ENCODE data around the gene PCNA. TPM values are rescaled to one million over a fixed set of nuclear protein-coding genes. Genes with fewer than 3 reads are reported as not detected.

Gene PCNA
- total RNA-seq, 1 experiment from 2014 or later: 182 TPM

GRCh38 chr20:5131502-5131901 lies 11.7 kb upstream of the PCNA start:
- Histone ChIP-seq H3K4me3 (ENCODE audit: low read depth in 2 of 2, low read length in 2 of 2) (no peak overlapping the region), H3K27me3 (ENCODE audit: control insufficient read depth, insufficient read depth, low read length) (no peaks in the 10 kb centered on the region), H3K4me1 (ENCODE audit: control insufficient read depth, insufficient read depth, low read length) (peaks cover 7% of the 10 kb centered on the region), H3K36me3 (ENCODE audit: control insufficient read depth, insufficient read depth, low read length) (no peaks in the 10 kb centered on the region), H3K9me3 (ENCODE audit: control insufficient read depth, insufficient read depth, low read depth, low read length) (no peaks in the 10 kb centered on the region), H3K27ac (ENCODE audit: low read length) (no peak overlapping the region)
- DNase-seq (ENCODE audit: low read depth, low spot score) (no peak), ATAC-seq (no peak)
- CTCF ChIA-PET: interaction anchor here (0.6 kb wide), 1 partner anchor 30 kb away, joined by 3 read pairs; no protein-coding TSS in a partner anchor
- no peak for TF ChIP-seq SIN3A (IDR thresholded peaks at IDR 0.05; ENCODE audit: borderline replicate concordance, insufficient read depth, low read depth, low read length)
- no peak for TF ChIP-seq CTCF (IDR thresholded peaks at IDR 0.05)
- TF ChIP-seq POLR2AphosphoS5 (IDR thresholded peaks at IDR 0.05; ENCODE audit: low read depth, low read length): no peak
- TF ChIP-seq TCF7L2 (IDR thresholded peaks at IDR 0.05; ENCODE audit: low read depth, low read length): no peak
- TF ChIP-seq REST (IDR thresholded peaks at IDR 0.05; ENCODE audit: insufficient read depth in 1 of 2, low read depth in 2 of 2, low read length in 1 of 2): no peak
- intact Hi-C loops (cut with micrococcal nuclease; ENCODE audit: unreplicated experiment): no loop called here
- no TSS peak for BruUV-seq (replicated peaks)
- POLR2A ChIA-PET: interaction anchor here (0.6 kb wide), 1 partner anchor 26 kb away, joined by 5 read pairs; no protein-coding TSS in a partner anchor
- in situ Hi-C loops (cut with HindIII; ENCODE audit: low pct_unique_long_range_greater_than_20kb, low sequenced_read_pairs): no loop called here

- H3K9me3 ChIP-seq (ENCODE audit: control insufficient read depth, insufficient read depth, low read depth, low read length): no peaks in the 10 kb centered on the region
- no TSS peak for BruUV-seq (replicated peaks)
- no peaks in the 10 kb centered on the region for H3K36me3 ChIP-seq (ENCODE audit: control insufficient read depth, insufficient read depth, low read length)
- no peak overlapping the region for H3K27ac ChIP-seq (ENCODE audit: low read length)
- H3K4me3 ChIP-seq (ENCODE audit: low read depth in 2 of 2, low read length in 2 of 2): no peak overlapping the region
- in situ Hi-C loops (cut with HindIII; ENCODE audit: low pct_unique_long_range_greater_than_20kb, low sequenced_read_pairs): no loop called here
- intact Hi-C loops (cut with micrococcal nuclease; ENCODE audit: unreplicated experiment): no loop called here
- ATAC-seq (no peak), DNase-seq (ENCODE audit: low read depth, low spot score) (no peak)
- H3K4me1 ChIP-seq (ENCODE audit: control insufficient read depth, insufficient read depth, low read length): peaks cover 10% of the 10 kb centered on the region
- ChIA-PET POLR2A (no interaction called here), CTCF (no interaction called here)
- H3K27me3 ChIP-seq (ENCODE audit: control insufficient read depth, insufficient read depth, low read length): no peaks in the 10 kb centered on the region
- peak in 1 of 2 experiments; percentile 66; a peak in 2 of 4 replicates for TF ChIP-seq REST (IDR thresholded peaks at IDR 0.05; ENCODE audit: insufficient read depth in 1 of 2, low read depth in 2 of 2, low read length in 1 of 2)
- TF ChIP-seq SIN3A (IDR thresholded peaks at IDR 0.05; ENCODE audit: borderline replicate concordance, insufficient read depth, low read depth, low read length): no peak
These were observed 9.1 kb upstream of the PCNA start for GRCh38 chr20:5128886-5129285.

Data from Panc1 (cell line).